A673 (cell line): ENCODE data around the gene VPS13D. TPM values are rescaled to one million over a fixed set of nuclear protein-coding genes. Genes with fewer than 3 reads are reported as not detected.

Source experiments
- BruUV-seq: library from RNA; stranded (reverse); fragments of 400-500 nt; replicated peaks from 2 replicates; lab custom pipeline; 2021; lab: Mats Ljungman, UMichigan
- CTCF ChIA-PET: fragments of 300-600 bp; sonication (Branson Sonifier 250); formaldehyde crosslinking; loops from one replicate; lab custom pipeline; 2022; ENCODE audit warnings: antibody characterized with exemption; lab: Charles Lee
- POLR2A ChIA-PET: fragments of 300-600 bp; sonication (Branson Sonifier 250); formaldehyde crosslinking; loops from one replicate; lab custom pipeline; 2022; ENCODE audit warnings: antibody characterized with exemption; ENCODE audit not compliant: low non-redundant PET; lab: Charles Lee
- DNase-seq: peaks from one replicate; pipeline ENCODE4 v3.0.0-alpha.2; 2015; ENCODE audit warnings: low spot score
- H3K27ac ChIP-seq: fragments of 200-600 bp; sonication (generic); 2 replicates; pipeline ENCODE4 v1.5.1; 2016; ENCODE audit warnings: mixed run types, low read depth, mild to moderate bottlenecking, mixed read lengths, antibody characterized with exemption, low read length; ENCODE audit not compliant: poor library complexity, severe bottlenecking
- H3K27me3 ChIP-seq: fragments of 200-600 bp; sonication (generic); replicated peaks from 2 replicates; pipeline ENCODE4 v1.6.1; 2017; ENCODE audit warnings: mixed run types, low read depth, mild to moderate bottlenecking, mixed read lengths, antibody characterized with exemption, low read length; ENCODE audit not compliant: insufficient read depth, poor library complexity
- H3K36me3 ChIP-seq: fragments of 200-600 bp; sonication (generic); 2 replicates; pipeline ENCODE4 v1.6.1; 2016; ENCODE audit warnings: mixed run types, mild to moderate bottlenecking, mixed read lengths, antibody characterized with exemption, low read length; ENCODE audit not compliant: insufficient read depth, poor library complexity, severe bottlenecking
- H3K4me1 ChIP-seq: fragments of 200-600 bp; sonication (generic); 2 replicates; pipeline ENCODE4 v1.6.1; 2017; ENCODE audit warnings: mixed run types, mild to moderate bottlenecking, mixed read lengths, antibody characterized with exemption, low read length; ENCODE audit not compliant: insufficient read depth, poor library complexity, severe bottlenecking
- H3K4me3 ChIP-seq: fragments of 200-600 bp; sonication (generic); 2 replicates; pipeline ENCODE4 v1.5.1; 2016; ENCODE audit warnings: low read depth, mixed run types, mild to moderate bottlenecking, mixed read lengths, low read length; ENCODE audit not compliant: poor library complexity, severe bottlenecking
- H3K9me3 ChIP-seq: fragments of 200-600 bp; sonication (generic); 2 replicates; pipeline ENCODE4 v1.6.1; 2016; ENCODE audit warnings: mixed run types, low read depth, mild to moderate bottlenecking, mixed read lengths, antibody characterized with exemption, low read length; ENCODE audit not compliant: poor library complexity, severe bottlenecking
- CTCF ChIP-seq: fragments of 300-800, 200-600 bp; sonication (generic); conservative IDR thresholded peaks from 2 replicates; pipeline ENCODE4 v1.5.1; 2017; ENCODE audit warnings: low read depth, mild to moderate bottlenecking, antibody characterized with exemption, low read length, moderate library complexity, mixed read lengths
- EZH2 ChIP-seq: fragments of 200-600 bp; sonication (generic); IDR thresholded peaks from 2 replicates; pipeline ENCODE4 v1.6.1; 2017; ENCODE audit warnings: borderline replicate concordance, low read depth, mild to moderate bottlenecking, mixed read lengths, antibody characterized with exemption, low read length; ENCODE audit not compliant: poor library complexity, severe bottlenecking
- intact Hi-C: fragments of 100-400 bp; cut with micrococcal nuclease; formaldehyde crosslinking; loops from one replicate; pipeline ENCODE4 v1.10.0; 2022; ENCODE audit not compliant: unreplicated experiment
- total RNA-seq: library from RNA; stranded (reverse); gene quantifications from 2 replicates; pipeline ENCODE4 v1.2.3, GENCODE V29; 2021

The VPS13D gene
- total RNA-seq, 1 experiment from 2014 or later = 32.5 TPM

DNA sequence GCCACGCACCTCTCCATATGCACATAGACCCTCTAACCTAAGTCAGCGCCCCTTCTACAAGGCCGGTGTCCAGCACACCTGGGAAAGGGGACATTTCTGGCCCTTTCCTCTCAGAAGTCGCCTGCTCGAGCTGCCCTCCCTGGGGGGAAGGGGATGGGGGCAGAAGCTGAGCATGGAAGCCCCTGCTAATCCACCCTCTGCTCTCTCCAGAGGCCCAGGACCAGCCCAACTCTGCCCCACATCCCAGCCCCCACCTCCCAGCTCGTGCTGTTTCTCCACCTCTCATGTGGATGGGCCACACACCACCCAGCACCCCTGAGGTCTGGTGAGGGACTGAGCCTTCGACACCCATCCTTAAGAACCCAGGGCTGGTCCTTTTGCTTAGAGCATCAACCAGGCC lies 48.3 kb upstream of the VPS13D start:
- TF ChIP-seq EZH2 (no peak), CTCF (no peak)
- Histone ChIP-seq H3K9me3 (no peaks in the 10 kb centered on the region), H3K36me3 (no peaks in the 10 kb centered on the region), H3K27me3 (no peaks in the 10 kb centered on the region), H3K4me1 (peaks cover 7% of the 10 kb centered on the region), H3K4me3 (no peak overlapping the region), H3K27ac (no peak overlapping the region)
- no peak for DNase-seq
- ChIA-PET CTCF (no interaction called here), POLR2A (no interaction called here)
- intact Hi-C loops = no loop called here
- BruUV-seq = no TSS peak

DNA sequence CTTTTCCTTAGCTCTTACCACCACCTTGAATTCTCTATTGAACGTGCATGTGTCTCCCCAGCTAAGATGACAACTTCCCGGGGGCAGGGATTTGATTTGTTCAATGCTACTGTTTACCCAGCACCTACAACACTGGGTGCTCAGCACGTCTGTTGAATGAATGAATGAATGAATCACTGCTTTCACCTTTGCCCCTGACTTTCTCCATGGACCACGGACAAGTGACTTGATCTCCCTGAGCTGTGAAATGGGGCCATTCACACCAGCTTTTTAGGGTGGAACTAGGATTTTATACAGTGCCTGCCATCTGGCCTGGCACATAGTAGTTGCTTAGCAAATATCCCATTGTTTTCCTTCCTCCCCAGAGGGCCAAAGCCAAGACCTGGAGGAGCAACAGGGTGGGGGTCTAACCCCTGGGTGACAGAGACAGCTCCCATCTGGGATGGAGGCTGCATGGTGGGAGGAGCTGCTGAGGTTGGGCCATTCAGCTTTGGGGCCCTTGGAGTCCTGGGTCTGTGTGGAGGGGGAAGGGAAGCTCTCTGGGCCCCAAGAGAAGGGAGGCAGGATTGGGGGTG lies 47.3 kb upstream of the VPS13D start:
- Histone ChIP-seq H3K4me1 (peaks cover 7% of the 10 kb centered on the region), H3K4me3 (no peak overlapping the region), H3K9me3 (no peaks in the 10 kb centered on the region), H3K27ac (no peak overlapping the region), H3K27me3 (no peaks in the 10 kb centered on the region), H3K36me3 (no peaks in the 10 kb centered on the region)
- ChIA-PET CTCF (no interaction called here), POLR2A (no interaction called here)
- DNase-seq = no peak
- intact Hi-C loops = no loop called here
- no peak for TF ChIP-seq EZH2
- no peak for TF ChIP-seq CTCF
- BruUV-seq = no TSS peak

- no peaks in the 10 kb centered on the region for H3K36me3 ChIP-seq
- no peaks in the 10 kb centered on the region for H3K27me3 ChIP-seq
- H3K4me1 ChIP-seq = peaks cover 3% of the 10 kb centered on the region
- CTCF ChIA-PET = no interaction called here
- TF ChIP-seq EZH2 = no peak
- TF ChIP-seq CTCF = no peak
- POLR2A ChIA-PET = no interaction called here
- DNase-seq = no peak
- no peak overlapping the region for H3K4me3 ChIP-seq
- intact Hi-C loops = no loop called here
- H3K27ac ChIP-seq = no peak overlapping the region
- no peaks in the 10 kb centered on the region for H3K9me3 ChIP-seq
- no TSS peak for BruUV-seq
These were observed 46.6 kb upstream of the VPS13D start for GRCh38 chr1:12183095-12183794.
